ENCODE data around the gene CYYR1.

The CYYR1 gene

DNA sequence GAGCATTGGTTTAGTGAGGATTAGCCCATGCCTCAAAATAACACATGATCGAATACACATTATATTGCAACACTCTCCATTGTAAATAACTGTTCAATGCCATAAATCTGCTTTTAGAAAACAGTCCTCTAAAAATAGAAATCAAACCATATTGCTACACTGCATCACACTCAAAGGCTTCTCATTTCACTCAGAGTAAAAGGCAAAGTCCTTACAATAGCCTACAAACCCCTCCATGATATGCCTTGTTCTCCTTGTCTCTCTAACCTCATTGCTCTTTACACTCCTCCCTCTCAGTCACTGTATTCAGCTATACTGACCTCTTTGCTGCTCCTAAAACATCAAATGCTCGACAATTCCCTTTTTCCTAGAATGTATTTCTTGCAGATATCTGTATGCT lies 64.2 kb downstream of the CYYR1 start:
- no peak overlapping the region for H3K4me3 ChIP-seq (ENCODE audit: control insufficient read depth, low read depth, low read length)
- no peak for DNase-seq (ENCODE audit: low read depth)
- TF ChIP-seq, protein P1, sequence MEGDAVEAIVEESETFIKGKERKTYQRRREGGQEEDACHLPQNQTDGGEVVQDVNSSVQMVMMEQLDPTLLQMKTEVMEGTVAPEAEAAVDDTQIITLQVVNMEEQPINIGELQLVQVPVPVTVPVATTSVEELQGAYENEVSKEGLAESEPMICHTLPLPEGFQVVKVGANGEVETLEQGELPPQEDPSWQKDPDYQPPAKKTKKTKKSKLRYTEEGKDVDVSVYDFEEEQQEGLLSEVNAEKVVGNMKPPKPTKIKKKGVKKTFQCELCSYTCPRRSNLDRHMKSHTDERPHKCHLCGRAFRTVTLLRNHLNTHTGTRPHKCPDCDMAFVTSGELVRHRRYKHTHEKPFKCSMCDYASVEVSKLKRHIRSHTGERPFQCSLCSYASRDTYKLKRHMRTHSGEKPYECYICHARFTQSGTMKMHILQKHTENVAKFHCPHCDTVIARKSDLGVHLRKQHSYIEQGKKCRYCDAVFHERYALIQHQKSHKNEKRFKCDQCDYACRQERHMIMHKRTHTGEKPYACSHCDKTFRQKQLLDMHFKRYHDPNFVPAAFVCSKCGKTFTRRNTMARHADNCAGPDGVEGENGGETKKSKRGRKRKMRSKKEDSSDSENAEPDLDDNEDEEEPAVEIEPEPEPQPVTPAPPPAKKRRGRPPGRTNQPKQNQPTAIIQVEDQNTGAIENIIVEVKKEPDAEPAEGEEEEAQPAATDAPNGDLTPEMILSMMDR (IDR thresholded peaks at IDR 0.05; ENCODE audit: control insufficient read depth, insufficient read depth, low read depth, low read length, missing control alignments): no peak

DNA sequence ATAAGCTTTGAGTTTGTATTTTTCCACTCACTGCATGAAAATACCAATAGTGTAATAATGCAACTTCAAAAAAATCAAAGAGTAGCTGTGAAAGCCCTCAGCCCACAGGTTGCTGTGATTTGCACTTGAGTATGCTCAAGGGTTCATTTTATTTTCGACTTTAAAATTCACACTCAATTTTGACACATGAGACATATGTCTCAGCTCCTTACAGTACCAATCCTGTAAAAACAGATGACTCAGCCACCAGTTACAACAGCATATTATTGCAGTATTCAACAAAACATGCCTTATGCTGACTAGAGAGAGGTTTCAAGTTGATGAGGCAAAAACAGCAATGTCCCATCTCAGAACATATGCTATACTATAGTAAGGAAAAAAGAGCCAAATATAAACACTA lies 66.1 kb downstream of the CYYR1 start:
- no peak overlapping the region for H3K4me3 ChIP-seq (ENCODE audit: control insufficient read depth, low read depth, low read length)
- TF ChIP-seq, protein P1 (IDR thresholded peaks at IDR 0.05; ENCODE audit: control insufficient read depth, insufficient read depth, low read depth, low read length, missing control alignments): no peak
- DNase-seq (ENCODE audit: low read depth): peak; percentile 38

DNA sequence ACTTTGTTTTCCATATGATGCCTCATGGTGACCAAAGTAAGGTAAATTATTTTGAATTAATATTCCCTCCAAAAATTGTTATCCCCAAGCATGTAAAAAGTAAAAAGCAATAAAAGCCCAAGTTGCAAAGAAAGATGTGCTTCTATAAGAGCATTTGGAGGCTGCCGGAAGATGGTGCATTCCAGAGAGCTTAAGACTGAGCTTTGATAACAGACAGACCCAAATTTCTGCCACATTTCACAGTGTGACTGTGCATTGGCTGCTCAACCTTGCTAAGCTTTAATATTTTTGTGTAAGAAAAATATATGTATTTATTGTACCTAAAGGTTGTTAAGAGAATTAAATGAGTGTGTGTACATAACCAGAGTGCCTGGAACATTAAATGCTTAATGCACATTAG lies 67.9 kb downstream of the CYYR1 start:
- TF ChIP-seq, protein P1 (IDR thresholded peaks at IDR 0.05; ENCODE audit: control insufficient read depth, insufficient read depth, low read depth, low read length, missing control alignments): no peak
- DNase-seq (ENCODE audit: low read depth): no peak
- H3K4me3 ChIP-seq (ENCODE audit: control insufficient read depth, low read depth, low read length): no peak overlapping the region

DNA sequence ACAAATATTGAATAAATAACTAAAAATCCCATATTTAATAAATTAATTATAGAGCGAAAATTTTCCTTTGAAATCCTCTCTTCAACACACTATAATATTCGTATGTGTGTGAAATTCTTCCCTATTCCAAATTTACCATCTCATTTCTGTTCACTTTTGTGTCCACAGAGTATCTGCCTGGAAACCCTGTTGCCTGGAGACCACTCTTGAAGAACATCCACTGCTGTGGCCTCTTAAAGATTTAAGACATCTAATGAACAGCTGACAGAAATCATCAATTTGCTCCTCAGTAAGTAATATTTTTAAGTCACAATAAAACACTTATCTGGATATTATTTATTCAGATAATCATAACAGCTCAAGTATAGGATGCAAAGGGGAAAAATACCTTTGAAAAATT lies 69.7 kb downstream of the CYYR1 start:
- no peak for DNase-seq (ENCODE audit: low read depth)
- TF ChIP-seq, protein P1 (IDR thresholded peaks at IDR 0.05; ENCODE audit: control insufficient read depth, insufficient read depth, low read depth, low read length, missing control alignments): no peak

DNA sequence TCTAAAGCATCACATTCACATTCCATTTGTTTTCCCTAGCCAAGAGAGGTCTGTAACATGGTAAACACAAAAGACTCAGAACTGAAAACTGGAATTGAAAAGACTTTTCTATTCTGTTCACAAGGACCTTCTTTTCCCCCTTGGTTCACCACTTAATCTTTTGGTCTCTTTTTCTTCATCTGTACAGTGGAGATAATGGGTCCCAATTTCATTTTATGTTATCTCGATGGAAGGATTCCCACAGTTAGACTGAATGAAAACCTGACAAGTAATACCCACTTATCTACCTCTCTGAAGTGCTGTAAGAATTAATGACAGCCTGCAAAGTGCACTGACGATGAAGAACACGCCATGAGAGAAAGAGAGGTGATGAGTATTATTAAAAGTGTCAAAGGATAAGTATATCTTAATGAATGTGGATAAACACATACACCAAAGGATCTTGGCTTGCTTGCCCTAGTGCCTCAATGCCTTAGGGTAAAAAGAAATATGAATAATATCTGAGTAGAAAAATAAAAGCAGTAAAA lies 71.5 kb downstream of the CYYR1 start:
- no peak for DNase-seq (ENCODE audit: low read depth)
- TF ChIP-seq, protein P1 (IDR thresholded peaks at IDR 0.05; ENCODE audit: control insufficient read depth, insufficient read depth, low read depth, low read length, missing control alignments): no peak
- no peak overlapping the region for H3K4me3 ChIP-seq (ENCODE audit: control insufficient read depth, low read depth, low read length)

More for the DNA sequence above, 69.7 kb downstream of the CYYR1 start:
- no peak overlapping the region for H3K4me3 ChIP-seq (ENCODE audit: control insufficient read depth, low read depth, low read length)

DNA sequence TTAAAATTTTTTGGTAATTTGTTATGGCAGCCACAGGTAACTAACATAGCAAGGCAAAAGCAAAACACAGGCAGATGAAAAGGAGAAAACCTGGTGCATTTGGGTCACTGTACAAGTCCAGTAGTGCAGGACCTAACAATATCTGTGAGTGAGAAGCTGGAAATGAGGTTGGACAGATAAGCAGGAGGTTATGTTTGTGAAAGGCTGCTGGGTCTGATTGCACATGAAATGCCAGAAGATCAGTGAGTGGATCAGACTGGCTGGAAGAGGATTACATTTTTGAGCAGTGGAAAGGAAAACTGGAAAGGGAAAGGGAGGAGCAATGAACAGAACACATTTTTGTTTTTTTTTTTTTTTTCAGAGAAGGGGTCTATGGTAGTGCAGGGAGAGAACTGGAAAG lies 73.6 kb downstream of the CYYR1 start:
- no peak for DNase-seq (ENCODE audit: low read depth)
- TF ChIP-seq, protein P1 (IDR thresholded peaks at IDR 0.05; ENCODE audit: control insufficient read depth, insufficient read depth, low read depth, low read length, missing control alignments): no peak
- H3K4me3 ChIP-seq (ENCODE audit: control insufficient read depth, low read depth, low read length): no peak overlapping the region
